SKM-1 treated with dmso at 0.1 percent for 144 hours (cell line): ENCODE data around the gene MYCT1.

Experiments used
- DNase-seq: peaks from one replicate; lab custom pipeline; 2025; ENCODE audit not compliant: unreplicated experiment; lab: John Stamatoyannopoulos, UW

The MYCT1 gene

DNA sequence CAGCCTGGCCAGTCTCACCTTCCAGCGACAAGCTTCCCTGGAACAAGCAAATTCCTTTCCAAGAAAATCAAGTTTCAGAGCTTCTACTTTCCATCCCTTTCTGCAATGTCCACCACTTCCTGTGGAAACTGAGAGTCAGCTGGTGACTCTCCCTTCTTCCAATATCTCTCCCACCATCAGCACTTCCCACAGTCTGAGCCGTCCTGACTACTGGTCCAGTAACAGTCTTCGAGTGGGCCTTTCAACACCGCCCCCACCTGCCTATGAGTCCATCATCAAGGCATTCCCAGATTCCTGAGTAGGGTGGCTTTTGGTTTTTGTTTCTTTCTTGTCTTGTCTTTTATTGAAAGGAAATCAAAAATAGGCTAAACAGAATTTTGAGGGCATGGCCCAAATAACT is 24.3 kb downstream of the MYCT1 start:
- DNase-seq, result no peak

DNA sequence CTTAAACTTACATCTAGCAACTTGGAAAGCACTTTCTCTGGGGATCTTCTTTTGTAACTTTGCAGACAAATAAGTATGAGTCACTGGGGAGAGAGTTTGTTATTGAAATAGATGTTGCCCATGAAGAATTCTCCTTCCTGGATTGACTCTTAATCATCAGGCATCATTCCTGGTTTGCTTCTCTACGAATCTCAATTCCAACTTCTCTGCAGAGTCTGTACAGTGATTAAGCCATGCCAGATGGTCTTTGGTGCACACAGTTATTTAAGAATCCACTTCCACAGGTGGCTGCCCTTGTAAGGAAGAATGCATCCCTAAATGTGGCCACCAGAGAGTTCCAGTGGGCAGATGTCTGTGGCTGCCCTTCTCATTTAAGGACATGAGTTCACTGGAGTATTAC is 25.7 kb downstream of the MYCT1 start:
- no peak for DNase-seq

- DNase-seq, result no peak
These were observed 28.6 kb downstream of the MYCT1 start for GRCh38 chr6:152726313-152726712.

GRCh38 chr6:152727507-152727906 is 29.8 kb downstream of the MYCT1 start:
- no peak for DNase-seq

DNA sequence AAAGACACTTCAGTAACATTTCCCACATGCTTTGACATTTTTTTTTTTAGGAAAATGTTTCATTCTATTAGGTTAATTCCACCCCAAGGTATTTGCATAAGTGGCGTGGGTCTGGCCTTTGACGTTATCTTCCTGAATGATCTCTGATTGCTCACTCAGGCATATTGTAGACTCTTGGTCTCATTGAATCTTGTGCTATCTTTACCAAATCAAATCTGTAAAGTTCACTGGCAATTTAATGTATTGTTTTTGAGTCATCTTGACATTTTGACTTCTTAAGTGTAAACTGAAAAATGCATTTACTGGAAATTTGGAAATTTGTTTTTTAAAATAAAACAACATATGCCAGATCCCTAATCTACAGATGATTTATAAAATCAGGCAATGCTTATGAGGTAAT is 36.9 kb downstream of the MYCT1 start:
- no peak for DNase-seq

GRCh38 chr6:152736687-152737273 is 39.1 kb downstream of the MYCT1 start:
- DNase-seq, result no peak

DNA sequence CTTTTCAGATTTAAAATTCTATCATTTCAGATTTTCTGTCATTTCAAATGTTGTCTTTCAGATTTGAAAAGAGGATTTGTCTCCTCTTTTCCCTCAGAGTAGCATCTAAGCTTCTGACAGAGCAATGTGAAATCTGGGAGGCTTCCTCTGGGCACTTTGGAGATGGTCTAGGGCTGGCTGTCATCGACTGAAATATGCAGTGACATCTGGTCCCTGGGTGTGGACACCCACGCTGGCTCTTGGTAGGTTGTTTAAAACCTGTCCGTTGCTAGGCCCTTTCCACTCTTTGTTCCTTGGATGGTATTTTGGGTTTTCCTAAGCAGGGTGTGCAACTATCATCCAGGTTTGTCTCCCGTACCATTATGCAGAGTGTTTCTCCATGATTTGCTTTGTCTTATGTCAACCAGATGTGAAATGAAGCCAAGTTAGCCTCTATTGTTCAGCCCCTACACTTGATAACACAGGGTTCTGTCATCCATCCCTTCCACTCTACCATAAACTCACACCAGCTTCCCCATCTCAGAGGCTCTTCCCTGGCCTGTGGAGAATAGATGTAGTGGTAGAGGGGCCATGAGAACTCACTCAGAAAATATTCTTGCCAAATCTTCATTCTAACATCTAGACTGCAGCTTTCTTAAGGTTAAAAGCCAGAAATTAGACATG is 47.9 kb downstream of the MYCT1 start:
- no peak for DNase-seq

- DNase-seq, result no peak
These were observed 48.5 kb downstream of the MYCT1 start for GRCh38 chr6:152746172-152746553.

GRCh38 chr6:152748843-152749242 is 51.1 kb downstream of the MYCT1 start:
- no peak for DNase-seq

- no peak for DNase-seq
These were observed 51.6 kb downstream of the MYCT1 start for GRCh38 chr6:152749336-152749735.

- DNase-seq, result no peak
These were observed 53.0 kb downstream of the MYCT1 start, which contains the start of gene VIP for GRCh38 chr6:152750694-152751093. TSS of gene VIP (plus strand) at chr6:152750797. CDS start at chr6:152752178, 1,381 bp downstream.

- DNase-seq, result no peak
These were observed 67.6 kb downstream of the MYCT1 start for GRCh38 chr6:152765331-152765730.

DNA sequence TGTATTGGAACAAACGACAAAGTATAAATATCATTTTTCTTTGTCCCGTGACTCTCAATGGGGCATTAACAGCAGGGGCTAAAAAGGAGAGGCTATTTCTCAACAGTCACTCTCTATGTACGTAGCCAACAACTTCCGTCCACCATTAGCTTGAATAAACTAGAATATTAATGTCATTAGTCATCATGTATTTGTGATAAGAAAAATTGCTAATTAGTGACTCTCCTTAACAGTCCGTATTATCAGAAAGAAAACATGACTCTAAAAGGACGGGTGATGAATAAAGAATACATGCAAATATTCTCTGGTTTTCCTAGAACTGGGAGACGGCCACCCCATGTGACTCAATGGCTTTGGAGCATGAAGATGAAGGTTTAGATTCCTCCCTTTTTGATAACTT is 71.5 kb downstream of the MYCT1 start:
- DNase-seq, result no peak

- DNase-seq, result no peak
These were observed 72.3 kb downstream of the MYCT1 start for GRCh38 chr6:152769993-152770392.

DNA sequence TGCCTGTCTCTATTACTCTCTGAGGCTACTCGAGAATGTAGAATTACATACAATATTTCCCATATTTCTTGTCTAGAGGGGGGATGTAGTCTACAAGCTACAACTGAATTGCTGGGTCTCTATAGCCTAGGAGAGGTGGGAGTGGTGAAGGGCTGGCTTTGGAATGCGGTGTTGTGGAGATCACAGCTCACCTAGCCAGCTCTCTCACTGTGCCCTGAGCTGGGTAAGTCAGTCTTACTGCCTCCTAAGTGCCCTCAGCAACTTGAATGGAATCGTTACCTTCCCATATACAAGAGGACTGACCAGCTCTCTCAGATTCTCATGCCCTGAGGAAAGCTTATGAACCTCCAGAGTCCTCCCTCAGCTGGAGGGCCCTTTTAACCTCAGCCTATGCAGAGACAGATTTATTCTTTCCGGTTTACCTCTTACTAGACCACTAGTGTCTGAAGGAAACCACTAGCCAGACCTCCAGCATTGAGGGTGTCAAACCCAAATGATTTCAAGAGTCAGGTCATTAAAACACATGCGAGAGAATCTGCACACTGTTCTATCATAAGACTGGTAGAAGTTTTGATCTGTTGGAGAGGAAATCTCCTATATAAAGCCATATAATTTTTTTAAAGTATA is 73.5 kb downstream of the MYCT1 start:
- DNase-seq, result no peak
